Liver (tissue), 9 donors: ENCODE data around the gene JMY. TPM values are rescaled to one million over a fixed set of nuclear protein-coding genes. Genes with fewer than 3 reads are reported as not detected.

Source experiments
- DNase-seq: peaks from one replicate; pipeline ENCODE4 v3.0.0-alpha.2; 2017; ENCODE audit warnings: low spot score
- H3K27ac ChIP-seq, 2 donors: one replicate each; pipeline ENCODE4 v1.7.0; 2013; ENCODE audit warnings: inconsistent platforms in 2 of 2, low read length in 2 of 2, control low read depth in 1 of 2, low read depth in 1 of 2, mild to moderate bottlenecking in 1 of 2
- H3K27me3 ChIP-seq, 4 donors: one replicate each; pipeline versions ENCODE4 v1.6.1 to v1.7.0; 2013; ENCODE audit warnings: low read length in 3 of 4, inconsistent platforms in 1 of 4, mild to moderate bottlenecking in 1 of 4, moderate library complexity in 1 of 4; ENCODE audit not compliant: control insufficient read depth in 4 of 4, insufficient read depth in 4 of 4
- H3K36me3 ChIP-seq, 4 donors: one replicate each; pipeline versions ENCODE4 v1.6.1 to v1.7.0; 2013; ENCODE audit warnings: low read length in 3 of 4, mild to moderate bottlenecking in 3 of 4, low read depth in 1 of 4, moderate library complexity in 1 of 4; ENCODE audit not compliant: control insufficient read depth in 4 of 4, insufficient read depth in 3 of 4
- H3K4me1 ChIP-seq, 4 donors: one replicate each; pipeline versions ENCODE4 v1.6.1 to v1.7.0; 2013; ENCODE audit warnings: low read length in 3 of 4, mild to moderate bottlenecking in 3 of 4, moderate library complexity in 1 of 4; ENCODE audit not compliant: control insufficient read depth in 4 of 4, insufficient read depth in 4 of 4
- H3K4me3 ChIP-seq, 3 donors: one replicate each; pipeline versions ENCODE4 v1.6.1 to v1.7.0; 2013; ENCODE audit warnings: low read length in 3 of 3, control low read depth in 1 of 3, low read depth in 1 of 3, mild to moderate bottlenecking in 1 of 3
- H3K9ac ChIP-seq, 2 donors: one replicate each; pipeline ENCODE4 v1.7.0; 2013; ENCODE audit warnings: low read length in 2 of 2, mild to moderate bottlenecking in 2 of 2, moderate library complexity in 2 of 2, control low read depth in 1 of 2, low read depth in 1 of 2
- H3K9me3 ChIP-seq, 4 donors: one replicate each; pipeline versions ENCODE4 v1.6.1 to v1.7.0; 2013; ENCODE audit warnings: low read length in 3 of 4; ENCODE audit not compliant: control insufficient read depth in 4 of 4
- EGR1 ChIP-seq, 2 donors: IDR thresholded peaks; 2 replicates each; pipeline ENCODE4 v1.6.1; 2016 to 2018; ENCODE audit warnings: antibody characterized with exemption in 2 of 2, low read depth in 2 of 2
- FOXA1 ChIP-seq: IDR thresholded peaks from 2 replicates; pipeline ENCODE4 v1.6.1; 2016; ENCODE audit warnings: antibody characterized with exemption
- FOXA2 ChIP-seq: IDR thresholded peaks from 2 replicates; pipeline ENCODE4 v1.6.1; 2016; ENCODE audit warnings: antibody characterized with exemption
- GABPA ChIP-seq, 2 donors: IDR thresholded peaks in 1 of 2; conservative IDR thresholded peaks in 1 of 2; 2 replicates each; pipeline ENCODE4 v1.6.1; 2016; ENCODE audit warnings: antibody characterized with exemption in 2 of 2, mild to moderate bottlenecking in 1 of 2, moderate library complexity in 1 of 2
- HNF4A ChIP-seq, 2 donors: conservative IDR thresholded peaks; 2 replicates each; pipeline ENCODE4 v1.6.1; 2016; ENCODE audit warnings: antibody characterized with exemption in 2 of 2, mild to moderate bottlenecking in 2 of 2
- HNF4G ChIP-seq: IDR thresholded peaks from 2 replicates; pipeline ENCODE4 v1.6.1; 2016; ENCODE audit warnings: antibody characterized with exemption
- JUND ChIP-seq, 2 donors: IDR thresholded peaks; 2 replicates each; pipeline ENCODE4 v1.6.1; 2016; ENCODE audit warnings: antibody characterized with exemption in 2 of 2
- NR2F2 ChIP-seq: IDR thresholded peaks from 2 replicates; pipeline ENCODE4 v1.6.1; 2016; ENCODE audit warnings: antibody characterized with exemption
- RAD21 ChIP-seq, 2 donors: IDR thresholded peaks; 2 replicates each; pipeline ENCODE4 v1.6.1; 2016; ENCODE audit warnings: antibody characterized with exemption in 2 of 2, mild to moderate bottlenecking in 2 of 2
- RXRA ChIP-seq, 2 donors: IDR thresholded peaks; 2 replicates each; pipeline ENCODE4 v1.6.1; 2017 to 2018; ENCODE audit warnings: antibody characterized with exemption in 2 of 2, mild to moderate bottlenecking in 1 of 2
- SP1 ChIP-seq: IDR thresholded peaks from 2 replicates; pipeline ENCODE4 v1.6.1; 2018; ENCODE audit warnings: antibody characterized with exemption, mild to moderate bottlenecking
- TAF1 ChIP-seq: conservative IDR thresholded peaks from 2 replicates; pipeline ENCODE4 v1.6.1; 2016; ENCODE audit warnings: antibody characterized with exemption, mild to moderate bottlenecking
- YY1 ChIP-seq: IDR thresholded peaks from 2 replicates; pipeline ENCODE4 v1.6.1; 2016; ENCODE audit warnings: antibody characterized with exemption, mild to moderate bottlenecking
- WGBS: extraction: QIAGEN DNeasy Blood & Tissue Kit; methylation state at CpG from one replicate; pipeline ENCODE4 v1.1.7; 2013; 5-methylcytosine and 5-hydroxymethylcytosine counted together
- polyA plus RNA-seq, 2 donors: library from polyadenylated mRNA; stranded (reverse) in 1 of 2; unstranded in 1 of 2; fragments of 200-250 nt in 1 of 2; fragments of >200 nt in 1 of 2; fragmentation: Nextera tagmentation in 1 of 2; extraction: Ambion mirVana in 1 of 2; gene quantifications; one replicate each; pipeline versions ENCODE4 v1.2.1 to v1.2.3, GENCODE V29; 2013 to 2015
- total RNA-seq, 2 donors: library from RNA; depleted of rRNA; stranded (reverse); fragments of >200 nt; gene quantifications; one replicate each; pipeline ENCODE4 v1.2.3, GENCODE V29; 2014
- TF ChIP-seq, protein P1 (sequence below): fragments of 150-350 bp; IDR thresholded peaks from 2 replicates; pipeline ENCODE4 v1.5.1; 2017; ENCODE audit warnings: improper control_type of control experiment, low read depth, low read length; ENCODE audit not compliant: missing input control
- TF ChIP-seq, protein P2 (sequence below): IDR thresholded peaks from 2 replicates; pipeline ENCODE4 v1.6.1; 2016; ENCODE audit warnings: antibody characterized with exemption
- TF ChIP-seq, protein P3 (sequence below): IDR thresholded peaks from 2 replicates; pipeline ENCODE4 v1.6.1; 2016; ENCODE audit warnings: antibody characterized with exemption, mild to moderate bottlenecking
- TF ChIP-seq, protein P4 (sequence below): IDR thresholded peaks from 2 replicates; pipeline ENCODE4 v1.6.1; 2016; ENCODE audit warnings: antibody characterized with exemption
- TF ChIP-seq, protein P5 (sequence below): IDR thresholded peaks from 2 replicates; pipeline ENCODE4 v1.6.1; 2016; ENCODE audit warnings: antibody characterized with exemption
- donor health status: healthy.
- donor health status: healthy.
- donor health status: healthy.
- donor health status: healthy.
- donor health status: healthy.

Gene JMY
- total and polyA plus RNA-seq, 4 donors, result 2.4 to 9.7 (median 6.2) TPM

DNA sequence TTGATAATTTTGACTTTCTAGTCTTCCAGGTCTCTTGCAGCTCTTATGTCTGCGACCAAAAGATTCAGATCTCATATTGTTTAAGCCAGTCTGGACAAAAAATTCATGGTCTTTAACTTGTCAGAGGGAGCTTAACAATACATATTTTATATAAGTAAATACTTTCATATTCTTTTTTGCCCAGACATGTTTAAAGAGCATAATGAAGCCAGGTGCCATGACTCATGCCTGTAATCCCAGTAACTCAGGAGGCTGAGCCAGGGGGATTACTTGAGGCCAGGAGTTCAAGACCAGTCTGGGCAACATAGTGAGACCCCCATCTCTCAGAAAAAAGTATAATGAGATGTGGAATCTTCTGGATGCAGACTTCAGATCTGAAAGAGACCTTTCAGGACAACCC is 69.8 kb downstream of the JMY start:
- Histone ChIP-seq H3K27me3 (no peaks in the 10 kb centered on the region), H3K4me3 (no peak overlapping the region), H3K27ac (no peak overlapping the region), H3K9ac (no peak overlapping the region), H3K36me3 (peaks cover 5 to 22% (median 14%) of the 10 kb centered on the region in 4 donors), H3K4me1 (no peaks in the 10 kb centered on the region), H3K9me3 (no peaks in the 10 kb centered on the region)
- WGBS, result 96% methylated on average over 1 of the region's 1 CpG
- TF ChIP-seq HNF4A (conservative IDR thresholded peaks at IDR 0.05), result no peak
- TF ChIP-seq RAD21 (IDR thresholded peaks at IDR 0.05), result no peak
- no peak for TF ChIP-seq YY1
- no peak for TF ChIP-seq GABPA (IDR thresholded peaks at IDR 0.05 in 1 of 2, conservative IDR thresholded peaks at IDR 0.05 in 1 of 2)
- no peak for TF ChIP-seq FOXA2
- no peak for TF ChIP-seq NR2F2
- no peak for TF ChIP-seq HNF4G
- TF ChIP-seq RXRA (IDR thresholded peaks at IDR 0.05), result no peak
- TF ChIP-seq, protein P1, sequence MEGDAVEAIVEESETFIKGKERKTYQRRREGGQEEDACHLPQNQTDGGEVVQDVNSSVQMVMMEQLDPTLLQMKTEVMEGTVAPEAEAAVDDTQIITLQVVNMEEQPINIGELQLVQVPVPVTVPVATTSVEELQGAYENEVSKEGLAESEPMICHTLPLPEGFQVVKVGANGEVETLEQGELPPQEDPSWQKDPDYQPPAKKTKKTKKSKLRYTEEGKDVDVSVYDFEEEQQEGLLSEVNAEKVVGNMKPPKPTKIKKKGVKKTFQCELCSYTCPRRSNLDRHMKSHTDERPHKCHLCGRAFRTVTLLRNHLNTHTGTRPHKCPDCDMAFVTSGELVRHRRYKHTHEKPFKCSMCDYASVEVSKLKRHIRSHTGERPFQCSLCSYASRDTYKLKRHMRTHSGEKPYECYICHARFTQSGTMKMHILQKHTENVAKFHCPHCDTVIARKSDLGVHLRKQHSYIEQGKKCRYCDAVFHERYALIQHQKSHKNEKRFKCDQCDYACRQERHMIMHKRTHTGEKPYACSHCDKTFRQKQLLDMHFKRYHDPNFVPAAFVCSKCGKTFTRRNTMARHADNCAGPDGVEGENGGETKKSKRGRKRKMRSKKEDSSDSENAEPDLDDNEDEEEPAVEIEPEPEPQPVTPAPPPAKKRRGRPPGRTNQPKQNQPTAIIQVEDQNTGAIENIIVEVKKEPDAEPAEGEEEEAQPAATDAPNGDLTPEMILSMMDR, result no peak
- TF ChIP-seq FOXA1, result no peak
- TF ChIP-seq, protein P2, sequence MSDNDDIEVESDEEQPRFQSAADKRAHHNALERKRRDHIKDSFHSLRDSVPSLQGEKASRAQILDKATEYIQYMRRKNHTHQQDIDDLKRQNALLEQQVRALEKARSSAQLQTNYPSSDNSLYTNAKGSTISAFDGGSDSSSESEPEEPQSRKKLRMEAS, result no peak
- no peak for TF ChIP-seq TAF1
- TF ChIP-seq SP1, result no peak
- TF ChIP-seq, protein P3, sequence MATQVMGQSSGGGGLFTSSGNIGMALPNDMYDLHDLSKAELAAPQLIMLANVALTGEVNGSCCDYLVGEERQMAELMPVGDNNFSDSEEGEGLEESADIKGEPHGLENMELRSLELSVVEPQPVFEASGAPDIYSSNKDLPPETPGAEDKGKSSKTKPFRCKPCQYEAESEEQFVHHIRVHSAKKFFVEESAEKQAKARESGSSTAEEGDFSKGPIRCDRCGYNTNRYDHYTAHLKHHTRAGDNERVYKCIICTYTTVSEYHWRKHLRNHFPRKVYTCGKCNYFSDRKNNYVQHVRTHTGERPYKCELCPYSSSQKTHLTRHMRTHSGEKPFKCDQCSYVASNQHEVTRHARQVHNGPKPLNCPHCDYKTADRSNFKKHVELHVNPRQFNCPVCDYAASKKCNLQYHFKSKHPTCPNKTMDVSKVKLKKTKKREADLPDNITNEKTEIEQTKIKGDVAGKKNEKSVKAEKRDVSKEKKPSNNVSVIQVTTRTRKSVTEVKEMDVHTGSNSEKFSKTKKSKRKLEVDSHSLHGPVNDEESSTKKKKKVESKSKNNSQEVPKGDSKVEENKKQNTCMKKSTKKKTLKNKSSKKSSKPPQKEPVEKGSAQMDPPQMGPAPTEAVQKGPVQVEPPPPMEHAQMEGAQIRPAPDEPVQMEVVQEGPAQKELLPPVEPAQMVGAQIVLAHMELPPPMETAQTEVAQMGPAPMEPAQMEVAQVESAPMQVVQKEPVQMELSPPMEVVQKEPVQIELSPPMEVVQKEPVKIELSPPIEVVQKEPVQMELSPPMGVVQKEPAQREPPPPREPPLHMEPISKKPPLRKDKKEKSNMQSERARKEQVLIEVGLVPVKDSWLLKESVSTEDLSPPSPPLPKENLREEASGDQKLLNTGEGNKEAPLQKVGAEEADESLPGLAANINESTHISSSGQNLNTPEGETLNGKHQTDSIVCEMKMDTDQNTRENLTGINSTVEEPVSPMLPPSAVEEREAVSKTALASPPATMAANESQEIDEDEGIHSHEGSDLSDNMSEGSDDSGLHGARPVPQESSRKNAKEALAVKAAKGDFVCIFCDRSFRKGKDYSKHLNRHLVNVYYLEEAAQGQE, result no peak
- no peak for TF ChIP-seq JUND (IDR thresholded peaks at IDR 0.05)
- TF ChIP-seq, protein P4, sequence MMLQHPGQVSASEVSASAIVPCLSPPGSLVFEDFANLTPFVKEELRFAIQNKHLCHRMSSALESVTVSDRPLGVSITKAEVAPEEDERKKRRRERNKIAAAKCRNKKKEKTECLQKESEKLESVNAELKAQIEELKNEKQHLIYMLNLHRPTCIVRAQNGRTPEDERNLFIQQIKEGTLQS, result no peak
- TF ChIP-seq EGR1 (IDR thresholded peaks at IDR 0.05; ENCODE audit: low read depth in 2 of 2), result no peak
- TF ChIP-seq, protein P5, sequence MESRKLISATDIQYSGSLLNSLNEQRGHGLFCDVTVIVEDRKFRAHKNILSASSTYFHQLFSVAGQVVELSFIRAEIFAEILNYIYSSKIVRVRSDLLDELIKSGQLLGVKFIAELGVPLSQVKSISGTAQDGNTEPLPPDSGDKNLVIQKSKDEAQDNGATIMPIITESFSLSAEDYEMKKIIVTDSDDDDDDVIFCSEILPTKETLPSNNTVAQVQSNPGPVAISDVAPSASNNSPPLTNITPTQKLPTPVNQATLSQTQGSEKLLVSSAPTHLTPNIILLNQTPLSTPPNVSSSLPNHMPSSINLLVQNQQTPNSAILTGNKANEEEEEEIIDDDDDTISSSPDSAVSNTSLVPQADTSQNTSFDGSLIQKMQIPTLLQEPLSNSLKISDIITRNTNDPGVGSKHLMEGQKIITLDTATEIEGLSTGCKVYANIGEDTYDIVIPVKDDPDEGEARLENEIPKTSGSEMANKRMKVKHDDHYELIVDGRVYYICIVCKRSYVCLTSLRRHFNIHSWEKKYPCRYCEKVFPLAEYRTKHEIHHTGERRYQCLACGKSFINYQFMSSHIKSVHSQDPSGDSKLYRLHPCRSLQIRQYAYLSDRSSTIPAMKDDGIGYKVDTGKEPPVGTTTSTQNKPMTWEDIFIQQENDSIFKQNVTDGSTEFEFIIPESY, result no peak
- no peak for DNase-seq
